Right kidney (tissue), 9 donors: ENCODE results near the gene PCDH19.
"Not testable (repeated sequence)": the region's sequence is repeated elsewhere in the genome, so short reads cannot be mapped to it uniquely, and the experiment has no call there.

ENCODE experiments used
- DNase-seq: peaks from one replicate; pipeline ENCODE4 v3.0.0-alpha.2; 2016
- long read RNA-seq, 8 donors: transcript quantifications; one replicate each; lab custom pipeline, GENCODE V29; 2026

PCDH19 gene
- long read RNA-seq, donor 1: 0 reads
- long read RNA-seq, donor 2: 0 reads
- long read RNA-seq, donor 3: 0 reads
- long read RNA-seq, donor 4: 0 reads
- long read RNA-seq, donor 5: 0 reads
- long read RNA-seq, donor 6: 0 reads
- long read RNA-seq, donor 7, full-length matches to known transcripts: 2 of 2 reads
- long read RNA-seq, donor 7, partial matches to known transcripts: 0 of 2 reads
- long read RNA-seq, donor 7, other reads (novel, unspliced or antisense): 0 of 2 reads
- long read RNA-seq, donor 8: 0 reads

- peak; percentile 71 for DNase-seq
These were observed at the start of gene PCDH19 for GRCh38 chrX:100409610-100410590. TSS of gene PCDH19 (minus strand) at chrX:100410273. CDS start at chrX:100408597, 1,676 bp downstream.

- no peak for DNase-seq
These were observed 39.9 kb upstream of the PCDH19 start for GRCh38 chrX:100449696-100450608.

- DNase-seq: peak; percentile 39
These were observed 37.8 kb upstream of the PCDH19 start for GRCh38 chrX:100447655-100448397.

GRCh38 chrX:100445593-100445992 lies 35.5 kb upstream of the PCDH19 start:
- no peak for DNase-seq

- not testable (repeated sequence) for DNase-seq
These were observed 31.2 kb upstream of the PCDH19 start for GRCh38 chrX:100441321-100441720.

- no peak for DNase-seq
These were observed 29.9 kb upstream of the PCDH19 start for GRCh38 chrX:100440006-100440405.

- DNase-seq: no peak
These were observed 25.7 kb upstream of the PCDH19 start for GRCh38 chrX:100435726-100436125.

GRCh38 chrX:100424012-100424411 lies 13.9 kb upstream of the PCDH19 start:
- no peak for DNase-seq

- no peak for DNase-seq
These were observed 8.5 kb upstream of the PCDH19 start for GRCh38 chrX:100418556-100418955.

- no peak for DNase-seq
These were observed 7.6 kb upstream of the PCDH19 start for GRCh38 chrX:100417681-100418080.

- DNase-seq: no peak
These were observed 3.2 kb upstream of the PCDH19 start for GRCh38 chrX:100413229-100413628.

GRCh38 chrX:100411802-100412715 lies 2.0 kb upstream of the PCDH19 start:
- peak; percentile 34 for DNase-seq

- DNase-seq: peak; percentile 63
These were observed 1.1 kb upstream of the PCDH19 start for GRCh38 chrX:100410901-100411801.

GRCh38 chrX:100408713-100409609 lies 1.1 kb downstream of the PCDH19 start:
- DNase-seq: peak; percentile 55

GRCh38 chrX:100407784-100408712 lies 2.0 kb downstream of the PCDH19 start:
- peak; percentile 45 for DNase-seq

- no peak for DNase-seq
These were observed 2.8 kb downstream of the PCDH19 start for GRCh38 chrX:100407147-100407783.

GRCh38 chrX:100405424-100405823 lies 4.6 kb downstream of the PCDH19 start:
- no peak for DNase-seq
